HepG2 (cell line): Measurements from ENCODE around the gene ZDHHC3. TPM values are rescaled to one million over a fixed set of nuclear protein-coding genes. Genes with fewer than 3 reads are reported as not detected.

Experiments used
- ATAC-seq: fragments of 200-7000 bp; cut with Tn5 transposase; 3 replicates; pipeline ENCODE4 v1.9.1; 2020; ENCODE audit warnings: mild to moderate bottlenecking, moderate library complexity
- BruUV-seq: library from RNA; stranded (reverse); fragments of 400-500 nt; replicated peaks from 2 replicates; lab custom pipeline; 2021; lab: Mats Ljungman, UMichigan
- CTCF ChIA-PET: fragments of 300-600 bp; formaldehyde crosslinking; extraction: SDS; loops from one replicate; lab custom pipeline; 2021; ENCODE audit warnings: low total read pairs, inconsistent platforms, low intra/inter-chr PET ratio; lab: Yijun Ruan, JAX
- POLR2A ChIA-PET: fragments of 350-600 bp; sonication (Branson Sonifier 250); formaldehyde crosslinking; loops from one replicate; lab custom pipeline; 2020; ENCODE audit warnings: antibody characterized with exemption, inconsistent platforms; lab: Yijun Ruan, JAX
- DNase-seq: peaks from one replicate; pipeline ENCODE4 v3.0.0-alpha.2; 2015; ENCODE audit warnings: low spot score
- FAIRE-seq: peaks from 3 replicates; lab custom pipeline; 2011; peaks lifted over from hg19 to GRCh38; lab: Jason Lieb, UNC
- H2AFZ ChIP-seq: one replicate; pipeline ENCODE4 v1.6.1; 2011; ENCODE audit warnings: low read length, inconsistent platforms
- H3K27ac ChIP-seq: fragments of 300-600 bp; 3 replicates; pipeline ENCODE4 v1.8.0; 2011; ENCODE audit warnings: mixed run types, mild to moderate bottlenecking, mixed read lengths, low read length, inconsistent platforms; ENCODE audit not compliant: insufficient read depth; ENCODE audit errors: extremely low read length
- H3K27me3 ChIP-seq, 2 experiments: fragments of 200-600 bp in 1 of 2; 2 replicates in 1 of 2; 3 replicates in 1 of 2; pipeline versions ENCODE4 v1.6.0 to v1.8.0; 2011; ENCODE audit warnings: low read length in 2 of 2, mild to moderate bottlenecking in 2 of 2, moderate library complexity in 2 of 2, inconsistent platforms in 1 of 2; ENCODE audit not compliant: insufficient read depth in 2 of 2, control insufficient read depth in 1 of 2
- H3K36me3 ChIP-seq, 2 experiments: fragments of 200-600 bp in 1 of 2; replicated peaks in 1 of 2; 2 replicates in 1 of 2; 3 replicates in 1 of 2; pipeline versions ENCODE4 v1.5.1 to v1.8.0; 2011; ENCODE audit warnings: low read length in 2 of 2, inconsistent platforms in 1 of 2; ENCODE audit not compliant: insufficient read depth in 2 of 2, control insufficient read depth in 1 of 2
- H3K4me1 ChIP-seq: 2 replicates; pipeline ENCODE4 v1.5.1; 2012; ENCODE audit warnings: low read length, inconsistent platforms; ENCODE audit not compliant: insufficient read depth
- H3K4me2 ChIP-seq: 2 replicates; pipeline ENCODE4 v1.6.0; 2011; ENCODE audit warnings: low read depth, low read length, inconsistent platforms
- H3K4me3 ChIP-seq, 3 experiments: fragments of 200-600 bp in 1 of 3; sonication (generic), shearing (Covaris generic) in 1 of 3; replicated peaks in 1 of 3; 2 replicates each; pipeline ENCODE4 v1.5.1; 2011 to 2016; ENCODE audit warnings: low read length in 3 of 3, inconsistent platforms in 2 of 3, low read depth in 2 of 3, mild to moderate bottlenecking in 2 of 3, control low read depth in 1 of 3, mixed read lengths in 1 of 3; ENCODE audit not compliant: insufficient read depth in 1 of 3
- H3K79me2 ChIP-seq: one replicate; pipeline ENCODE4 v1.6.1; 2011; ENCODE audit warnings: low read length, inconsistent platforms; ENCODE audit not compliant: insufficient read depth
- H3K9ac ChIP-seq: 2 replicates; pipeline ENCODE4 v1.6.0; 2011; ENCODE audit warnings: mild to moderate bottlenecking, low read depth, low read length, inconsistent platforms; ENCODE audit not compliant: insufficient read depth
- H3K9me3 ChIP-seq: 2 replicates; pipeline ENCODE4 v1.5.1; 2012; ENCODE audit warnings: mild to moderate bottlenecking, low read length
- H4K20me1 ChIP-seq: 2 replicates; pipeline ENCODE4 v1.6.0; 2011; ENCODE audit warnings: inconsistent platforms, mild to moderate bottlenecking, low read length, moderate library complexity; ENCODE audit not compliant: insufficient read depth
- ATF3 ChIP-seq: sonication (generic); formaldehyde crosslinking; IDR thresholded peaks from 2 replicates; pipeline ENCODE4 v1.4.0; 2020; ENCODE audit warnings: missing genetic modification reagents
- CENPX ChIP-seq: sonication (generic); formaldehyde crosslinking; IDR thresholded peaks from 2 replicates; pipeline ENCODE4 v1.9.0; 2021; ENCODE audit warnings: mild to moderate bottlenecking, missing genetic modification reagents, moderate library complexity
- HNF4G ChIP-seq, 2 experiments: sonication (generic) in 1 of 2; formaldehyde crosslinking in 1 of 2; IDR thresholded peaks; 2 replicates each; pipeline versions ENCODE4 v1.4.0 to v1.6.1; 2011 to 2020; ENCODE audit warnings: borderline replicate concordance in 2 of 2, low read depth in 2 of 2, mild to moderate bottlenecking in 2 of 2, low read length in 1 of 2, missing genetic modification reagents in 1 of 2, moderate library complexity in 1 of 2
- PHF20 ChIP-seq: sonication (generic); formaldehyde crosslinking; IDR thresholded peaks from 2 replicates; pipeline ENCODE4 v1.5.0; 2020; ENCODE audit warnings: mild to moderate bottlenecking, missing genetic modification reagents
- SP5 ChIP-seq: IDR thresholded peaks from 2 replicates; pipeline ENCODE4 v1.6.1; 2016; ENCODE audit warnings: low read depth, borderline replicate concordance
- ZNF280B ChIP-seq: sonication (generic); formaldehyde crosslinking; IDR thresholded peaks from 2 replicates; pipeline ENCODE4 v1.5.0; 2020; ENCODE audit warnings: missing genetic modification reagents, mild to moderate bottlenecking, borderline replicate concordance
- ZNF775 ChIP-seq: sonication (generic); formaldehyde crosslinking; IDR thresholded peaks from 2 replicates; pipeline ENCODE4 v1.4.0; 2020; ENCODE audit warnings: missing genetic modification reagents, mild to moderate bottlenecking, moderate library complexity, borderline replicate concordance
- ZNF816 ChIP-seq: sonication (generic); formaldehyde crosslinking; IDR thresholded peaks from 2 replicates; pipeline ENCODE4 v1.8.0; 2022; ENCODE audit warnings: missing genetic modification reagents, mild to moderate bottlenecking, borderline replicate concordance
- ZNF891 ChIP-seq: sonication (generic); formaldehyde crosslinking; IDR thresholded peaks from 2 replicates; pipeline ENCODE4 v1.5.0; 2020; ENCODE audit warnings: mild to moderate bottlenecking, missing genetic modification reagents
- WGBS: methylation state at CpG from one replicate; pipeline ENCODE4 v1.1.6; 2017; ENCODE audit warnings: low lambda C conversion rate; 5-methylcytosine and 5-hydroxymethylcytosine counted together
- in situ Hi-C: cut with HindIII; loops from 2 replicates; pipeline ENCODE4 v1.10.0; 2017; ENCODE audit warnings: low pct_unique_long_range_greater_than_20kb; ENCODE audit not compliant: extremely low pct_ligation_motif_present
- intact Hi-C: fragments of 100-400 bp; cut with micrococcal nuclease; formaldehyde crosslinking; loops from one replicate; pipeline ENCODE4 v1.10.0; 2022; ENCODE audit not compliant: unreplicated experiment
- polyA plus RNA-seq, 8 experiments: library from polyadenylated mRNA; depleted of rRNA in 3 of 8; stranded (reverse) in 7 of 8; unstranded in 1 of 8; fragments of >200 nt; fragmentation: Illumina TruSeq in 4 of 8; extraction: Trizol in 4 of 8; gene quantifications; 2 replicates each; pipeline versions ENCODE4 v1.2.1 to v1.2.3, GENCODE V29; 2011 to 2016; ENCODE audit warnings: low read depth in 4 of 8, missing spikeins in 1 of 8, mixed read lengths in 1 of 8; ENCODE audit not compliant: insufficient read depth in 1 of 8
- total RNA-seq, 5 experiments: library from RNA; depleted of rRNA; stranded (reverse); fragments of >200 nt; fragmentation: Illumina TruSeq; extraction: Trizol; gene quantifications; 2 replicates each; pipeline ENCODE4 v1.2.3, GENCODE V29; 2016; ENCODE audit warnings: low read depth in 1 of 5

The ZDHHC3 gene
- total and polyA plus RNA-seq, 2 of the 13 experiments (the other 11 are each of a cell fraction or from before 2014, with no cell fraction given): 44.1 to 65.7 TPM

GRCh38 chr3:44962621-44963393, 13.2 kb downstream of the ZDHHC3 start:
- ATAC-seq (no peak), DNase-seq (no peak), FAIRE-seq (no peak)
- no TSS peak for BruUV-seq
- TF ChIP-seq ATF3 (CRISPR knock-in tag) (no peak), ZNF280B (CRISPR knock-in tag) (no peak), ZNF816 (CRISPR knock-in tag) (no peak), ZNF891 (CRISPR knock-in tag) (no peak), SP5 (CRISPR knock-in tag) (no peak), PHF20 (CRISPR knock-in tag) (no peak), CENPX (CRISPR knock-in tag) (no peak), ZNF775 (CRISPR knock-in tag) (no peak), HNF4G (IDR thresholded peaks at IDR 0.05; ENCODE audit: borderline replicate concordance, low read depth, low read length) (no peak), HNF4G (CRISPR knock-in tag; IDR thresholded peaks at IDR 0.05; ENCODE audit: borderline replicate concordance, low read depth) (no peak)
- no peaks in the 10 kb centered on the region for H3K27me3 ChIP-seq
- ChIA-PET CTCF (no interaction called here), POLR2A (no interaction called here)
- H3K36me3 ChIP-seq: peaks cover 8 to 9% of the 10 kb centered on the region in 2 experiments; a peak in 4 of 5 replicates
- H3K4me1 ChIP-seq: no peaks in the 10 kb centered on the region
- H3K4me2 ChIP-seq: no peak overlapping the region
- H4K20me1 ChIP-seq: no peaks in the 10 kb centered on the region
- H3K9ac ChIP-seq: no peak overlapping the region
- no peak overlapping the region for H2AFZ ChIP-seq
- in situ Hi-C loops: no loop called here
- WGBS: 98% methylated on average over 6 of the region's 6 CpGs
- H3K27ac ChIP-seq: no peak overlapping the region
- H3K79me2 ChIP-seq: peaks cover 29% of the 10 kb centered on the region
- H3K9me3 ChIP-seq: no peaks in the 10 kb centered on the region
- intact Hi-C loops: no loop called here
- H3K4me3 ChIP-seq: no peak overlapping the region
